SU-DHL-6 (cell line): Measurements from ENCODE around the gene AREL1.

Source experiments
- H2AFZ ChIP-seq: fragments of 200-600 bp; sonication (generic); 2 replicates; pipeline ENCODE4 v1.6.1; 2014; ENCODE audit warnings: low read depth, mild to moderate bottlenecking, moderate library complexity, mixed read lengths, antibody characterized with exemption, low read length; ENCODE audit not compliant: severe bottlenecking
- H3F3A ChIP-seq: fragments of 200-600 bp; shearing (Covaris generic); 2 replicates; pipeline ENCODE4 v1.6.0; 2016; ENCODE audit warnings: antibody characterized with exemption, mild to moderate bottlenecking; ENCODE audit not compliant: insufficient read depth
- H3K27ac ChIP-seq: fragments of 200-600 bp; sonication (generic); 2 replicates; pipeline ENCODE4 v1.5.1; 2016; ENCODE audit warnings: low read depth, mild to moderate bottlenecking, low read length, moderate library complexity, mixed read lengths
- H3K27me3 ChIP-seq: fragments of 200-600 bp; sonication (generic), shearing (Covaris generic); 2 replicates; pipeline ENCODE4 v1.6.0; 2014; ENCODE audit warnings: mild to moderate bottlenecking, low read length
- H3K36me3 ChIP-seq: fragments of 200-600 bp; sonication (generic); 2 replicates; pipeline ENCODE4 v1.6.1; 2014; ENCODE audit warnings: mild to moderate bottlenecking, low read length, mixed read lengths
- H3K4me2 ChIP-seq: fragments of 300-600, 200-600 bp; shearing (Covaris generic), sonication (generic); 2 replicates; pipeline ENCODE4 v1.6.0; 2014; ENCODE audit warnings: low read length, low read depth, mild to moderate bottlenecking; ENCODE audit not compliant: poor library complexity, severe bottlenecking
- H3K4me3 ChIP-seq: fragments of 200-600 bp; sonication (generic); 2 replicates; pipeline ENCODE4 v1.5.1; 2014; ENCODE audit warnings: antibody characterized with exemption, low read length, mild to moderate bottlenecking, mixed read lengths; ENCODE audit not compliant: insufficient read depth, poor library complexity, severe bottlenecking
- H3K79me2 ChIP-seq: fragments of 200-600 bp; sonication (generic); 2 replicates; pipeline ENCODE4 v1.6.1; 2014; ENCODE audit warnings: mild to moderate bottlenecking, low read length, moderate library complexity; ENCODE audit not compliant: insufficient read depth
- H3K9ac ChIP-seq: fragments of 200-600 bp; sonication (generic); 2 replicates; pipeline ENCODE4 v1.7.0; 2014; ENCODE audit warnings: mild to moderate bottlenecking, low read length
- H3K9me2 ChIP-seq: fragments of 200-600 bp; sonication (generic); replicated peaks from 2 replicates; pipeline ENCODE4 v1.6.1; 2014; ENCODE audit warnings: low read length; ENCODE audit not compliant: insufficient read depth
- H3K9me3 ChIP-seq: fragments of 200-600 bp; sonication (generic); 2 replicates; pipeline ENCODE4 v1.6.1; 2014; ENCODE audit warnings: low read length, mixed read lengths; ENCODE audit not compliant: insufficient read depth
- H4K20me1 ChIP-seq: fragments of 200-600 bp; sonication (generic); 2 replicates; pipeline ENCODE4 v1.6.1; 2014; ENCODE audit warnings: low read depth, mild to moderate bottlenecking, antibody characterized with exemption, low read length, moderate library complexity, mixed read lengths
- CTCF ChIP-seq: fragments of 200-600 bp; sonication (generic); IDR thresholded peaks from one replicate; pipeline ENCODE4 v1.5.1; 2017; ENCODE audit warnings: antibody characterized with exemption, mild to moderate bottlenecking, low read length, moderate library complexity; ENCODE audit not compliant: insufficient read depth, poor library complexity, severe bottlenecking
- EZH2phosphoT487 ChIP-seq: fragments of 200-600 bp; sonication (generic), shearing (Covaris generic); conservative IDR thresholded peaks from 2 replicates; pipeline ENCODE4 v1.6.1; 2018; ENCODE audit warnings: mild to moderate bottlenecking, antibody characterized with exemption, low read length, moderate library complexity, mixed read lengths

AREL1 gene

GRCh38 chr14:74648601-74649000 lies 64.3 kb downstream of the AREL1 start:
- Histone ChIP-seq H3K36me3 (no peaks in the 10 kb centered on the region), H3K27ac (no peak overlapping the region), H3K9me2 (no peaks in the 10 kb centered on the region), H3K79me2 (no peaks in the 10 kb centered on the region), H4K20me1 (no peaks in the 10 kb centered on the region), H3F3A (no peaks in the 10 kb centered on the region), H3K9ac (no peak overlapping the region), H3K27me3 (no peaks in the 10 kb centered on the region), H3K4me2 (no peak overlapping the region), H3K9me3 (no peaks in the 10 kb centered on the region), H2AFZ (no peak overlapping the region), H3K4me3 (no peak overlapping the region)
- TF ChIP-seq EZH2phosphoT487 (no peak), CTCF (no peak)

GRCh38 chr14:74647678-74648461 lies 65.0 kb downstream of the AREL1 start:
- no peak overlapping the region for H3K27ac ChIP-seq
- H3K9ac ChIP-seq: no peak overlapping the region
- H3K4me2 ChIP-seq: no peak overlapping the region

GRCh38 chr14:74647061-74647677 lies 65.7 kb downstream of the AREL1 start:
- Histone ChIP-seq H3K36me3 (no peaks in the 10 kb centered on the region), H3K27ac (no peak overlapping the region)

More at GRCh38 chr14:74647678-74648461, 65.0 kb downstream of the AREL1 start:
- Histone ChIP-seq H3K27me3 (no peaks in the 10 kb centered on the region), H3F3A (no peaks in the 10 kb centered on the region), H3K9me3 (no peaks in the 10 kb centered on the region), H3K9me2 (no peaks in the 10 kb centered on the region), H4K20me1 (no peaks in the 10 kb centered on the region), H3K4me3 (no peak overlapping the region), H3K36me3 (no peaks in the 10 kb centered on the region), H3K79me2 (no peaks in the 10 kb centered on the region), H2AFZ (no peak overlapping the region)
- TF ChIP-seq CTCF: no peak
- TF ChIP-seq EZH2phosphoT487: no peak

More at GRCh38 chr14:74647061-74647677, 65.7 kb downstream of the AREL1 start:
- no peak overlapping the region for H3K9ac ChIP-seq
- no peaks in the 10 kb centered on the region for H4K20me1 ChIP-seq
- no peaks in the 10 kb centered on the region for H3K9me3 ChIP-seq
- H3F3A ChIP-seq: no peaks in the 10 kb centered on the region
- no peaks in the 10 kb centered on the region for H3K79me2 ChIP-seq
- TF ChIP-seq CTCF: no peak
- no peak for TF ChIP-seq EZH2phosphoT487
- H3K4me3 ChIP-seq: no peak overlapping the region
- no peaks in the 10 kb centered on the region for H3K9me2 ChIP-seq
- no peaks in the 10 kb centered on the region for H3K27me3 ChIP-seq
- no peak overlapping the region for H3K4me2 ChIP-seq
- H2AFZ ChIP-seq: no peak overlapping the region
